HG02885 (cell line): Measurements from ENCODE around the gene SPECC1.
A peak's percentile ranks its signal among the peaks of the same experiment; 100 is the strongest.
"Not testable (repeated sequence)": the region's sequence is repeated elsewhere in the genome, so short reads cannot be mapped to it uniquely, and the experiment has no call there.

Source experiments
- ATAC-seq: cut with Tn5 transposase; IDR thresholded peaks from one replicate; pipeline ENCODE4 v1.9.1; 2021; ENCODE audit warnings: mild to moderate bottlenecking; ENCODE audit not compliant: unreplicated experiment, poor library complexity

SPECC1 gene, protein sequence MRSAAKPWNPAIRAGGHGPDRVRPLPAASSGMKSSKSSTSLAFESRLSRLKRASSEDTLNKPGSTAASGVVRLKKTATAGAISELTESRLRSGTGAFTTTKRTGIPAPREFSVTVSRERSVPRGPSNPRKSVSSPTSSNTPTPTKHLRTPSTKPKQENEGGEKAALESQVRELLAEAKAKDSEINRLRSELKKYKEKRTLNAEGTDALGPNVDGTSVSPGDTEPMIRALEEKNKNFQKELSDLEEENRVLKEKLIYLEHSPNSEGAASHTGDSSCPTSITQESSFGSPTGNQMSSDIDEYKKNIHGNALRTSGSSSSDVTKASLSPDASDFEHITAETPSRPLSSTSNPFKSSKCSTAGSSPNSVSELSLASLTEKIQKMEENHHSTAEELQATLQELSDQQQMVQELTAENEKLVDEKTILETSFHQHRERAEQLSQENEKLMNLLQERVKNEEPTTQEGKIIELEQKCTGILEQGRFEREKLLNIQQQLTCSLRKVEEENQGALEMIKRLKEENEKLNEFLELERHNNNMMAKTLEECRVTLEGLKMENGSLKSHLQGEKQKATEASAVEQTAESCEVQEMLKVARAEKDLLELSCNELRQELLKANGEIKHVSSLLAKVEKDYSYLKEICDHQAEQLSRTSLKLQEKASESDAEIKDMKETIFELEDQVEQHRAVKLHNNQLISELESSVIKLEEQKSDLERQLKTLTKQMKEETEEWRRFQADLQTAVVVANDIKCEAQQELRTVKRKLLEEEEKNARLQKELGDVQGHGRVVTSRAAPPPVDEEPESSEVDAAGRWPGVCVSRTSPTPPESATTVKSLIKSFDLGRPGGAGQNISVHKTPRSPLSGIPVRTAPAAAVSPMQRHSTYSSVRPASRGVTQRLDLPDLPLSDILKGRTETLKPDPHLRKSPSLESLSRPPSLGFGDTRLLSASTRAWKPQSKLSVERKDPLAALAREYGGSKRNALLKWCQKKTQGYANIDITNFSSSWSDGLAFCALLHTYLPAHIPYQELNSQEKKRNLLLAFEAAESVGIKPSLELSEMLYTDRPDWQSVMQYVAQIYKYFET

DNA sequence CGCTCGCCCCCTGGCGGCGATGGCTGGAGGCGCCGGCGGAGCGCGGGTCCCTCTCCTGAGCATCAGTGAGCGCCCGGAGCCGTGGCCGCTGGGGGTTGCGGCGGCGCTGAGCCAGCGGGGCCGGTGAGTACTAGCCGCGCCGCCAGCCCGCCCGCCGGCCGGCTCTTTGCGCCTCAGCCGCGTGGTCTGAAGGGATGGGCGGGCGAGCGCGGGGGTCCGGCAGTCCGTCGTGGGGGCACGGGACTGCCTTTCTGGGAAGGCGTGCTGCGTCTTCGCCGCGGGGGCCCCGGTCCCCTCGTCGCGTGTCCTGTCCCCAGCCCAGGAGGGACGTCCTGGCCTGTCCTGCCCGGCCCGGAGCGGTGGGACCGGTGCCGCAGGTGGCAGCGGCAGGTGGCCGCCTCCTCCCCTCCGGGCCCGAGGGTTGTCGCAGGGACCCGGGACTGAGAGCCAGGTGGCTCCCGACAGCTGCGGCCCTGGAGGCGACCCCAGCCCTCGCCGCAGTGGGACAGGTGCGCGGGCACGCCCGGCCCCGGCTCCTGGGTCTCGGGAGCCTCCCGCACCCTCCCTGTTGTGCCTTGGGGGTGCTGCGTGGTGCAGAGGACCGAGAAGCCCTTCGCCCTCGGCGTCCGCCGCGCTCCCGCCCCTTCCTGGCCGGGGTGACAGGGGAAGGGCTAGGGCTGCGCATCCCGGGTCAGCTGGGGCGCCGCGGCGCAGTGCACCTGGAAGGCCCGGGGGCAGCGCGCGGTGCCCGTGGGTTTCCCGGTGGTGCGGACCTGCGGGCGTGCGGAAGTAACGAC lies at the start of gene SPECC1:
SPECC1 (plus strand) TSS at position 58 of the 797 bp plus-strand sequence. CDS start 87,293 bp downstream, outside the sequence.
- ATAC-seq, result peak; percentile 92

DNA sequence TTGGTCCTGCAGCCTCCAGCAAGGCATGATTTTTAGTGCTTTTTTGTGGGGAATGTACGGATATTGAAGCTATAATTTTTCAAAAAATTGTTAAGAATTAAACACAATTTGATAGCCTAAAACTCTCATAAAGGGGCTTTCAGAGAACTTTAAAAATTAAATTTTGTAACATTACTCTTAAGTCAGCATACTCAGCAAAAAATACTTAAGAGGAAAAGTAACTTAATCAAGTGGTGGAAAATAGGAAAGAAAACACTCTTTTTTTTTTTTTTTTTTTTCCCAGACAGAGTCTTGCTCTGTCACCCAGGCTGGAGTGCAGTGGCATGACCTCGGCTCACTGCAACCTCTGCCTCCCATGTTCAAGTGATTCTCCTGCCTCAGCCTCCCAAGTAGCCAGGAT lies 46.2 kb upstream of the SPECC1 start:
- ATAC-seq, result not testable (repeated sequence)

DNA sequence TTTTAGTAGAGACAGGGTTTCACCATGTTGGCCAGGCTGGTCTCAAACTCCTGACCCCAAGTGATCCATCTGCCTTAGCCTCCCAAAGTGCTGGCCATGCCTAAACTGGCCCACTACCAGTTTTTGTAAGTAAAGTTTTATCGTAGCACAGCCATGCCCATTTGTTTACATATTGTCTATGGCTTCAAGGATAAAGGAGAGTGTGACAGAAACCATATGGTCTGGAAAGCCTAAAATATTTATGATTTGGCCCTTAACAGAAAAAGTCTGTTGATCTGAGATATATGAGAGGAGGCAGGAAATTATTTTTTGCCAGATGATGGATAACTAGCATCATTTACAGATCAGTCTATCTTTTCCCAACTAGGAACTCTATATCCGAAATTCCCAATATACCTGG lies 36.0 kb upstream of the SPECC1 start:
- ATAC-seq, result no peak

DNA sequence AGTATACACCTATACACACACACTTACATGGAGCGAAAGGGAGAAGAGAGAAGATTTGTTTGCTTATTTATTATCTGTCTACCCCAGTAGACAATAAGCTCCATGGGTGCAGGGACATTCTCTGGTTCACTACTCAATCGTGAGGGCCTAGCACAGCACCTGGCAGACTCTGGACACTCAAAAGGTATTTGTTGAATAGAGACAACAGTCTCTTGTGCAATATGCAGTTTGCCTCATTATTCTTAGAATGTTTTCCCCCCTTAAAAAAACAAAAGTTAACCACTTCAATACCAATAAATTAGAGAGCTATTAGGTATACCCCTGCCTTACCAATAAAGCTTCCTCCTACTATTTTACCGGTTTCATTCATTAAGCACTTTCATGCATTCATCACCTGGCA lies 33.6 kb upstream of the SPECC1 start:
- ATAC-seq, result no peak

DNA sequence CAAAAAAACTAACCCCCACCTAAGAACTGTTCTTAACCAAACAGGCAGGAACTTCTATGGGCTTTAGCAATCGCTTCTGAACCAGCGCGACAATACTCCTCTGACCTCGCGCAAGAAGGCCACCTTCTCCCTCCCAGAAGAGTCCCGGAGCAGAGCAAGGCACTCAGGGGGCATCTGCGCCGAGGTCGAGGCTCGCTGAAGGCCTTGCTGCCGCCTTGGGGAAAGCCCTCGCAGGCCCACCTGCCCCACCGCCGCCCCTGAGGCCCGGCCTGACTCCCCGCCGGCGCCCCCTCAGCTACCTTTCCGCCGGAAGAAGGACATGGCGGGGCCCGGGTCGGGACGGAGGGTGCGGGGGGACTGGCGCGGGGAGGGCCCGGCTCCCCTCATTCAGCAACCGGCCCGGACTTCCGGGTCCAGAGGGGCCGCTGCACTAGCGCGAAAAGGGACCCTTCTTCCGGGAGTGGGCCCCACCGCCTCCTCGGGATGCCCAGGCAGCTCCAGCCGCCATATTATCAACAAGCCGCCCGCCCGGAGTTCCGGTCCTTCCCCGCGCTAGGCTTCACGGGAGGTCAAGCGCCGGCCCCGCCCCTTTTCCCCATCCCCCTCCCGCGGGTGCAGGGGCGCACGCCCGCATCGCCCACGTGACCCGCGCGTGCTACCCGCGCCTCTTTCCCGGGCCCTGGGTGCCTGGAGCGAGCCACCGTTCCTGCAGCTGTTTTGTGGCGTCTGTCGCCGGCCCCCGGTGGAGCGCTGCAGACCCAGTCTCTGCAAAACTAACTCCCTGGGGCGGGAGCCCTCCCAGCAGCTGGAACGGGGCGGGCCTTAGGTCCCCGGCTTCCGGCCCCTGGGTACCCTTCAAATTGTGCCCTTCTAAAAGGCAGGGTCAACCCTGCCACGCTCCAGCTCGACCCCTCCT lies 31.6 kb upstream of the SPECC1 start, which contains the start of gene AKAP10:
AKAP10 (minus strand) TSS at position 536 of the 916 bp plus-strand sequence; CDS start at position 387, 149 bp downstream.
- ATAC-seq, result peak; percentile 85

DNA sequence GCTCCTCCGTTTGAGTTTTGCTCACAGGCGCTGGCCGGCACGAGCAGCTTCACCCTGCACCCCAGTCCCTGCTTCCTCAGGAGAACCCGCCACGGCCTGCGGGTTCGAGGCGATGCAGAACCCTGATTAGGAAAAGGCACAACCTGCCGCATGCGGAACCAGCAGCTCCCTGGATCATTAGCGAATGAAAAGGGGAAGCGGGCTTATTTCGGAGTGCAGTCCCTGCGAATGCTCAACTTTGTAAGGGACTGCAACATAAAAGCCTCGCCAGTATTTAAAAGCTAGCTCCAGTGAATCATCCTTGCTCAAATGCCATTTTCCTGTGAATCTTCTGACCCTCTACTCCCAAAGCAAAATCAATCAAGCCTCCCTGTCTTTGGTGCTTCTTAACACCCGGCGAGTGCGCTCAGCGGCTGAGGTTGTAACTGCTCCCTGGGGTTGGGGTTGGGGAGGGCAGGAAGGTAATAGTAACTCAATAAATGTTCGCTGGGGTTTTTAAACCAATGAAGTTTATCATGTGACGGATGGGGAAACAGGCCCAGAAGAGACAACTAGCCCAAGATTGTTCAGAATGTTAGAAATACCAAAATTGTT lies 30.9 kb upstream of the SPECC1 start:
- ATAC-seq, result no peak

DNA sequence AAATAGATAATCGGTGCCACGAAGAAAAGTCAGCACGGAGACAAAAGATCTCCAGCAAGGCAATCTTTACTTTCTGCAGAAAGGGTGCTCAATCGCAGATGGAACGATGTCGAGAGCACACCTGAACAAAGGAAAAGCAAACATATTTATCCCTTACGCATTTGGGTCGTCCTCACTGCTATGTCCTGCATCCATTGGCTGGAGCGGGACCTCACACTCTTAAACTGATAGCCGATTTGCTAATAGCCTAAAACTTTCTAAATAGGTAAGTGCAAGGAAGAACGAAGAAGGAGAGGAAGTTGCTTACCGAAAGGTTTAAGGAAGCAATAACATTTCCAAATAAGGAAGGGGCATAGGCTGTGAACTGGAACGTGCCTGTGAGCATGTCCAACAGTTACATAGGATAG lies 30.4 kb upstream of the SPECC1 start:
- no peak for ATAC-seq

DNA sequence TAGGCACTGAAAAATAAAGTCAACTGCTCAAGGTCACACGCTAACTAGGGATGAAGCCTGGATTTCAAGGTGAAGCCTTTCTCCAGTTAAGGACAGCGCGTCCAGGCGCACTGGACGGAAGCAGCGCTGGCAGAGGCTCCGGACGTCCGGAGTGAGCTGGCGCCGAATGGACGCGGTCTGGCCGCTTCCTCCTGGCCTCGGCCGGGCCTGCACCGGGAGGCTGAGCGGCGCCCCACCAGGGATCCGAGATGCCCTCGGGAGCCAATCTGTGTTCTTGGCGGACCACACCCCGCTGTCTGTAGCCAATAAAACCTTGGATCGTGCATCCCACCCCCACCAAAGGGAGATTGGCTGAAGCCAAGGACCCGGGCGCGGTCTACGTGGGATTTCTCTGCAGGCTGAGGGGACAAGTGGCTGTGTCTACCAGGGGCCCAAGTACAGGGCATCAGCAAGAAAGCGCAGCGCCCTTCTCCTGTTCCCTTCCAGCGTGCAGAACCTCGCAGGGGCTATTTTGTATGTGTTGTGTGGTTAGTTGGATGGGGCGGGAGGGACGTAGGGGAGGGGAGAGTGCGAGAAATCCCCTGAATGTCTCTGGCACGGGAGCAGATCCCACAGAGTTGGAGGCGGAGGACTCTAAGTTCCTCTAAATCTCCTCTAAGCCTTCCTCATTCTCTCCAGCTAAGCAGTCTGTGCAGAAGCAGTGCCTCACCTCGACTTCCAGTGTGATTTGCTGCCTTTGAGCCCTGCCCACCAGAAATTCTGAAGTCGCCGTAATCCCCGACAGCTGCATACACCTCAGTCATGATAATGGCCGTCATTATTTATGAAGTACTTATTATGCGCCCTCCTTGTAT lies 29.0 kb upstream of the SPECC1 start:
- no peak for ATAC-seq

DNA sequence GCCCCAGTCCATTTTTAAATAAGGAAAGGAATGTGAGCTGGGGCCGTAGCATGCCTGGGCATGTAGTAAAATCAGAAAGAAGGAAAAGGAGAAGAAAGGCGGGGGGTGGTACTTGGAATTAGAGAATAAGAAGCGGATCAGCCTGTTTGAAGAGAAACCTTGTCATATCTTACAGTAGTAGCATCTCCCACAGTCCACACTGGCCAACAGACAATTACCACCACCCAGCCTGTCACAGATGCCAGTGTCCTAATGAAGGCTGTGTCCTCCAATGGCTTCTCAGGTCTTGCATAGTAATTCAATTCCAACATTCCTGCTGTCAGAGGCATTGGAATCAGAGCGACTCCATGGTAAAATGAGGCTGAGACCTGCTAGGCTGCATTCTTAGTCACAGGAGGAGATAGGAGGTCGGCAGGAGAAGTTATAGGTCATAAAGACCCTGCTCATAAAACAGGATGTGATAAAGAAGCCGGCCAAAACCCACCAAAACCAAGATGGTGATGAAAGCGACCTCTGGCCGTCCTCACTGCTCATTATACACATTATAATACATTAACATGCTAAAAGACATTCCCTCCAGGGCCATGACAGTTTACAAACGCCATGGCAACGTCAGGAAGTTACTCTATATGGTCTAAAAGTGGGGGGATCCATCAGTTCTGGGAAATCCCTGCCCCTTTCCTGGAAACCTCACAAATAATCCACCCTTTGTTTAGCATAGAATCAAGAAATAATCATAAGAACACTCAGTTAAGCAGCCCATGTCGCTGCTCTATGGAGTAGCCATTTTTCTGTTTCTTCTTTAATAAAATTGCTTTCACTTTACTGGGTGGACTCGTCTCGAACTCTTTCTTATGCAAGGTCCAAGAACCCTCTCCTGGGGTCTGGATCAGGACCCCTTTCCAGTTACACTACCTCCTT lies 22.0 kb upstream of the SPECC1 start:
- ATAC-seq, result no peak

DNA sequence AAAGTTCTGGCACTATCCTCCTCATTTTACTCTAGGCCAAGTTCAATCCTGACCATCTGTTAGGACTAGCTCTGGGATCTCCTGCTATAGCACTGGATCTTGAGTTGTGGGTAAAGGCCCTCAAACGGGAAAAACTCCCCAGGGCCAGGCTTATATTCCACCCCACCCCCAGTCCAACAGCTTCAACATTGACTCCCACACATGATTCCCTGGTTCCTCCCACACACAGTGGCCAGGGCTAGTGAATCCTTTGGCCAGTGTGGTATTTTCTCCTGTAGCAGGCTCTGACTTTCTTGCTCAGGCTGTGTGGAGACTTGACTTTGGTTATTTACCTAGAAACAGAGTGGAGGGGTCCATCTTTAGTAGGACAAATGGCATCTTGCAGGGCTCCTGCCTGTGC lies 21.3 kb upstream of the SPECC1 start:
- ATAC-seq, result no peak

DNA sequence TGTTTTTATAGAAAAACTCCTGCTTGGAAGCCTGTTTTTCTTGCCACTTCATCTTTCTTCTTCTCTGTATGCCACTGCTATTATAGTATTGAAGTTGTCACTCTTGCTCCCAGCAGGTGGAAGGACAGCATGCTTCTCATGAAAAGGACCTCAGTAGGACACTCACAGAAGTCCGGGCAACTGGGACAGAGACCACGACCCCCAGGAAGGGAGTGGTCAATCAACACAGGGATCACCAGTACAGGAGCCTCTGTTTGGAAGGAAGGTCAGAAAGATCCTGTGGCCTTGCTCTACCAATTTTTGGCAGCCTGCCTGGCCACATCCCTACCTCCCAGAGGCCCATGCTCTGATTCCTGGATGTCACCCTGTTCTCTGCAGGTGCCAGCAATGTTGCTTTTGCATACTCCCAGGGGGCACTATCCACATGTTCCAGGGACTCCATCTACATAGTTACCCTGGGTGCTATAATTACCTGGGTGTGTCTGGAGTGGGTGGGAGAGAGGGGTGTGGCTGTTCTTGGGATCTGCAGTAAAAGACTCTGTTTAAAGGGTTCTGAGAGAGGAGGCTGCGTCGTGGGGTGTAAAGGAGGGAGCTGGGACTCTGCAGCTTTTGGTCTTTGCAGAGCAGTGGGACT lies 17.8 kb upstream of the SPECC1 start:
- ATAC-seq, result no peak

DNA sequence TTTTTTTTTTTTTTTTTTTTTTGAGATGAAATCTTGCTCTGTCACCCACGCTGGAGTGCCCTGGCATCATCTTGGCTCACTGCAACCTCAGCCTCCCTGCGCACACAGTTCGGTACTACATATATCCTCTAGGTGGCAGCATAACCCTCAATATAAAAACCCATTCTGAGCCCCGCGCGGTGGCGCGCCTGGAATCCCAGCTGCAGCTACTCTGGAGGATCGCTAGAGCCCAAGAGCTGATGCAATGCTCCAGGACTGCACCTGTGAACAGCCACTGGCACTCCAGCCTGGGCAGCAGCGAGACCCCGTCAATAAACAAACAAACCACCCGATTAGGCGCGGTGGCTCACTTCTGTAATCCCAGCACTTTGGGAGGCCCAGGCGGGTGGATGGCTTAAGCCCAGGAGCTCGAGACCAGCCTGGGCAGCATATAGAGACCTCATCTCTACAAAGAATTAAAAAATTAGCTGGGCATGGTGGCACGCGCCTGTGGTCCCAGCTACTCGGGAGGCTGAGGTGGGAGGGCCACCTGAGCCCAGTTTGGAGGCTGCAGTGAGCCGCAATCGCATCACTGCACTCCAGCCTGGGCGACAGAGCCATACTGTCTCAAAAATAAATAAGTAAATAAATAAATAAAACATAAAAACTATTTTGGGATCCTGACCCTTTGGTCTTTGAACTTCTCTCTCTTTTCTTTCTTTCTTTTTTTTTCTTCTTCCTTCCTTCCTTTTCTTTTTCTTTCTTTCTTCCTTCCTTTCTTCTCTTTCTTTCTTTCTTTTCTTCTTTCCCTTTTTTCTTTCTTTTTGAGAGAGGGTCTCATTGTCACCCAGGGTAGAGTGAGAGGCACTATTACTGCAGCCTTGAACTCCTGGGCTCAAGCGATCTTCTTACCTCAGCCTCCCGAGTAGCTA lies 16.1 kb upstream of the SPECC1 start:
- ATAC-seq, result peak; percentile 80

DNA sequence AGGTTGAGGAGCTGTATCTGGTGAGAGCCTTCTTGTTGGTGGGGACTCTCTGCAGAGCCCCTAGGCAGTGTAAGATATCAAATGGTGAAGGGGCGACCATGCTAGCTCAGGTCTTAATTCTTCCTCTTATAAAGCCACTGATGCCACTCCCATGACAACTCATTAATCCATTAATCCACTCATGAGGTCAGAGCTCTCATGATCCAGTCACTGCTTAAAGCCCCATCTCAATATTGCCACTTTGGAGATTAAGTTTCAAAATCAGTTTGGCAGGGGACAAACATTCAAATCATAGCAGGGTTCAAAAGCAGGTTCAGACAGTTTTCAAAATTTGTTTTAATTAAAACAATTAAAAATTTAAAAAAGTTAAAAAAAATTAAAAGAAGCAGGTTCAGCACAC lies 13.1 kb upstream of the SPECC1 start:
- ATAC-seq, result no peak

DNA sequence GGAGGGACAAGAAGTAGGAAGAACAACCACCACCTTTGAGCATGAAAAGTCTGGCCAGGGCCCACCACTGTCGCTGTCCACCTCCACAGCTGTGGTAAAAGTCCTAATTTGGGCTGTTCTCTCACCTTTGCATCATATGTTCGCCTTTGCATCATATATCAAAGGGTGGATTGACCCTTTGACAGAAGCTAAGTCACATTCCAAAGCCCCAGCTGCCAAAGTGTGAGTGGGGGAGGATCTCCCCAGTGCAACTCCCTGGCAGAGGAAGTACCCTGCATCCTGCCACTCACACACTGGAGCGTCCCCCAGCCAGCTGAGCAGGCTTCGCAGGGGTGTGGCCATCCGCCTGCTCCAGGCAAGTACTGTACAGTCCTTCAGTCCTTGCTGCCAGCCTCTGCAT lies 12.7 kb upstream of the SPECC1 start:
- no peak for ATAC-seq
